ENCODE data around the gene CNTN1.

CNTN1 gene

DNA sequence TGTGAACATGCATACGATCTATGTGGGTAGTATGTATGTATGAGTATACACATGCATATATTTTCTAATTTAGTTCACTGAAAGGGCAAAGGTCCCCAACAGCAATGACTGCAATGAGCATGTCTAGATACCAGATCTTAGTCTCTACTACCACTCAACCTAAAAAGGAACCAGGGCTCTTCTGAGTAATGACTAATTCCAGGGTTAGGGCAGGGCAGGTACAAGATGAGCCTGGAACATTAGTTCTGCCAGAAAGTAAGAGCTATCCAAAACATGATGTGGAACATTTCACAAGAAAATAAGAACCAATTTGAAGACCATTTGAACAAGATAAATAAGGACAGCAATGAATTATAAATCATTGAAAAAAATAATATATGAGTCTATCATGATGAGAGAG, 404.6 kb downstream of the CNTN1 start:
- DNase-seq (ENCODE audit: low read depth): no peak
- TF ChIP-seq CTCF (IDR thresholded peaks at IDR 0.05; ENCODE audit: low read length, missing control alignments): no peak
- H3K4me3 ChIP-seq (replicated peaks; ENCODE audit: low read depth, low read length): no peak overlapping the region

DNA sequence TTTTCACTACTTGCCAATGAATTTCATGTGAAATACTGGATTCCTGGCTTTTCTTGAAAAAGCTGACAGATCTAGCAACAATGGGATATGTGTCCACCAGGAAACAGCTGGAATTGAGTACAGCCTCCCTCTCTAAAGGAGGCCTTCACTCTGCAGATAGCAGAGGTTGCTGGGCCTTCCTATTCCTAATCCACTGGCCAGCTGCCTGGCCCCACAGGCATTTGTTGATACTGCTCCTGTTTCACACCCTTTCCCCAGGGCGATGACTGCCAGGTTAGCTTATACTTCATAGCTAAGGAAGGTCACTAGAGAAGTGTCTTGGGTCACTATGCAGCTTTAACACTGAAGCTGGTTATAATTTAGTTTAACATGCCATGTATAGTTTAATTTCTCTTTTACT, 408.3 kb downstream of the CNTN1 start:
- TF ChIP-seq CTCF (IDR thresholded peaks at IDR 0.05; ENCODE audit: low read length, missing control alignments): no peak
- H3K4me3 ChIP-seq (replicated peaks; ENCODE audit: low read depth, low read length): no peak overlapping the region
- DNase-seq (ENCODE audit: low read depth): no peak

GRCh38 chr12:41101806-41102205, 409.6 kb downstream of the CNTN1 start:
- no peak for DNase-seq (ENCODE audit: low read depth)
- no peak for TF ChIP-seq CTCF (IDR thresholded peaks at IDR 0.05; ENCODE audit: low read length, missing control alignments)
- no peak overlapping the region for H3K4me3 ChIP-seq (replicated peaks; ENCODE audit: low read depth, low read length)

- DNase-seq (ENCODE audit: low read depth): no peak
- TF ChIP-seq CTCF (IDR thresholded peaks at IDR 0.05; ENCODE audit: low read length, missing control alignments): no peak
- no peak overlapping the region for H3K4me3 ChIP-seq (replicated peaks; ENCODE audit: low read depth, low read length)
These were observed 411.4 kb downstream of the CNTN1 start for GRCh38 chr12:41103614-41104013.

DNA sequence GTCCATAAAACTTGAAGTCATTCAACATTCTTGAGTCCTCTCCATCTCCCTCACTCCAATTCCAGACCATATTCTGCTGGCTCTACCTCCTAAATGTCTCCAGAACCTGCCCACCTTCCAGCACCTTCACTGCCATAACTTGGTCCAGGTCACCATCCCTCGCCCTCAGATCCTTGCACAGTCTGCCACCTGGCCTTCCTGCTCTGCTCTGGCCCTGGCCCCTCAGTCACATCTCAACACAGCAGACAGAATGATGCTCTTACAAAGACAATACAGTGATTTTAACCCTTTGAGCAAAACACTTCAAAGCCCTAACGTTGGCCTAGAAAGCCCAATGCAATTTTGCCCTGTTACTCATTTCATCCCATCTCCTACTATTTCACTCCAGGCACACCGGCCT, 414.1 kb downstream of the CNTN1 start:
- H3K4me3 ChIP-seq (replicated peaks; ENCODE audit: low read depth, low read length): no peak overlapping the region
- DNase-seq (ENCODE audit: low read depth): no peak
- TF ChIP-seq CTCF (IDR thresholded peaks at IDR 0.05; ENCODE audit: low read length, missing control alignments): no peak

DNA sequence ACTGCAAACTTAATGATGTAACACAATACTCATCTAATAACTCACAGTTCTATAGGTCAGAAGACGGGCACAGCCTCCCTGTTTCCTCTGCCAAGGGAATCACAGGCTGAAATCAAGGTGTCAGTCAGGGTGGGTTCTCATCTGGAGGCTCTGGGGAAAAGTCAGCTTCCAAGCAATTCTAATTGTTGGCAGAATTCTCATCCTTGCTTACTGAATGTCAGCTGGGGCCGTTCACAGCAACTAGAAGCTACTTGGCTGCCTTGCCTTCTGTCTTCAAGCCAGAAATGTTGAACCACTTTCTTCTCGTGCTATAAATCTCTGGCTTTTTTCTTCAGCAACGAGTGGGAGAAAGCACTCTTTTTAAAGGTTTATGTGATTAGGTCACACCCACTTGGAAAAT, 415.8 kb downstream of the CNTN1 start:
- TF ChIP-seq CTCF (IDR thresholded peaks at IDR 0.05; ENCODE audit: low read length, missing control alignments): no peak
- no peak for DNase-seq (ENCODE audit: low read depth)
- no peak overlapping the region for H3K4me3 ChIP-seq (replicated peaks; ENCODE audit: low read depth, low read length)

GRCh38 chr12:41112903-41113302, 420.7 kb downstream of the CNTN1 start:
- no peak overlapping the region for H3K4me3 ChIP-seq (replicated peaks; ENCODE audit: low read depth, low read length)
- TF ChIP-seq CTCF (IDR thresholded peaks at IDR 0.05; ENCODE audit: low read length, missing control alignments): no peak

More at GRCh38 chr12:41112903-41113302, 420.7 kb downstream of the CNTN1 start:
- no peak for DNase-seq (ENCODE audit: low read depth)
